ENCODE data around the gene CCDC6.

- TF ChIP-seq YY1 (IDR thresholded peaks at IDR 0.05; ENCODE audit: insufficient read depth, insufficient read length) (no peak), ZNF274 (IDR thresholded peaks at IDR 0.05; ENCODE audit: low read depth, low read length) (no peak), SUZ12 (IDR thresholded peaks at IDR 0.05; ENCODE audit: extremely low read depth, insufficient read depth, insufficient read length) (no peak)
Observed at GRCh38 chr10:59752278-59752940, 153.9 kb downstream of the CCDC6 start.

Data from NT2/D1 (cell line).